ENCODE data around the gene TRERF1. TPM values are rescaled to one million over a fixed set of nuclear protein-coding genes. Genes with fewer than 3 reads are reported as not detected.

The TRERF1 gene
- total and polyA plus RNA-seq, 5 donors: 1.2 to 3.1 (median 2.1) TPM

DNA sequence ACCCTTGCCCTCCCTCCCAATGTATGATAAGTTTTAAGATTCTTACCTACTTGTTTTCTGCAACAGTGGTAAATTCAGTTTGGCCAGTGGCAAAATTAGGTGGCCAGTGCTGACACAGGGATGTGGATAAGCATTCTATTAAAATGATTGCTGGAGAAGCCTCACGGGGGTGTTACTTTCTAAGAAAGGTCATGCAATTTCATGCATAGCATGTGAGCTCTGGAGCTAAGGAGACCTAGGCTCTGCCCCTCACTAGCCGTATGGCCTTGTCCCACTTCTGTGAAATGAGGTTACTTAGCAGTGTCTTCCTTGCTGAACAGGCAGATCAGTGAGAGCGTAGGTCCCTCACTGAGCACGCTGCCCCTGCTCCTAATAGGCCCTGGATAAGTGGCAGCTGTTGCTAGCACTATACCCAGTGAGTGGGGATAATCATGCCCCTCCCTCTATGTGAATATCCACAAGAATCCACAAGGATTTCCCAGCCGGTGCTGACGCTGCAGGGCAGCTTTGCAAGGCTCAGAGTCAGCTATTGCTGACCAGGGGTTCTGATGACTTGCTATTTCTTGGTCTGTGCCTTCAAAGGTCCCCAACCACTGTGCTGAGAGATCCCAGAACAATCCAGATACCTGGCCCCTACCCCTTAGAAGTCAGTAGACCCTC, 147.5 kb downstream of the TRERF1 start:
- H3K4me3 ChIP-seq (ENCODE audit: low read length): no peak overlapping the region
- H3K27me3 ChIP-seq (ENCODE audit: control insufficient read depth, insufficient read depth): no peaks in the 10 kb centered on the region
- 62% methylated on average over 6 of the region's 6 CpGs for WGBS
- no peaks in the 10 kb centered on the region for H3K9me3 ChIP-seq (ENCODE audit: control insufficient read depth, low read length)
- ATAC-seq (no peak), DNase-seq (no peak)
- H3K27ac ChIP-seq (ENCODE audit: low read length): no peak overlapping the region
- intact Hi-C loops (cut with DNase I): no loop called here
- H3K4me1 ChIP-seq (ENCODE audit: control insufficient read depth, insufficient read depth, low read length): peaks cover 2% of the 10 kb centered on the region

DNA sequence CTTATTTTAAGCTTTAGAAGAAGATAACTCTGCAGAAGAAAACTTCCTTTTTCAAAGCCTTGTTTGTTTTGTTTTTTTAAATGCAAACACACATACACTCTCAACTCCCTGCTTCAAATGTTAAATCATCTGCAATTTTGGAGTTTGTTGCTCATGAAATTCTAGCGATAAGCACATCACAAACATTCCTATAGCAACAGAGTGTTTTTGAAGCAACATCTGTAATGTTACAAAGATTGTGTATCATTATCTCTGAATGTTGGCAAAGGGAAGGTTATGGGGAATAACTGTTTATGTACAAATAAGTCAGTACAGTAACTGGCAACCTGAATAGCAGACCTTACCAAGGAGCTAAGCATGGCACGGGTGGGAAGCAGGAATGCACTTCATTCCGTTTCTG, 149.3 kb downstream of the TRERF1 start:
- DNase-seq (no peak), ATAC-seq (no peak)
- Histone ChIP-seq H3K27ac (ENCODE audit: low read length) (no peak overlapping the region), H3K4me3 (ENCODE audit: low read length) (no peak overlapping the region), H3K27me3 (ENCODE audit: control insufficient read depth, insufficient read depth) (no peaks in the 10 kb centered on the region), H3K9me3 (ENCODE audit: control insufficient read depth, low read length) (no peaks in the 10 kb centered on the region), H3K4me1 (ENCODE audit: control insufficient read depth, insufficient read depth, low read length) (peaks cover 2% of the 10 kb centered on the region)
- WGBS: 62% methylated on average over 3 of the region's 3 CpGs
- intact Hi-C loops (cut with DNase I): no loop called here

DNA sequence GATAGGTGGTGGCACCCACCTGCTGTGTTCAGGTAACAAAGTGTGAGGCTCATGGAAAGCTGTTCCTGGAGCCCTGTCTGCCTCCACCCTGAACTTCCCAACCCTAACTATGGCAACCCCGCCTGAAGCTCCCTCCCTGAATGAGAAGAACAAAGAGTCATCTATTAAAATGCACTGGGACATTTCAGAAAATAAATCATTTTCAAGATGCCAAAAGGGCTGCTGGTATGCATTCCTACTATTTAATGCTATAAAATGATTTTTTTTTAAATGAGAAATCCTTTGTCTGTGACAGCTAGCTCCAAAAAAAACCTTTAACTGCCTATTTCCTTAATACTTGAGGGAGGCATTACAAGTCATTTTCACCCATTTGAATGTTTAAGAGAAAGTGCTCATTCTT, 149.7 kb downstream of the TRERF1 start:
- Histone ChIP-seq H3K27ac (ENCODE audit: low read length) (no peak overlapping the region), H3K9me3 (ENCODE audit: control insufficient read depth, low read length) (no peaks in the 10 kb centered on the region), H3K4me3 (ENCODE audit: low read length) (no peak overlapping the region), H3K27me3 (ENCODE audit: control insufficient read depth, insufficient read depth) (no peaks in the 10 kb centered on the region), H3K4me1 (ENCODE audit: control insufficient read depth, insufficient read depth, low read length) (peaks cover 2% of the 10 kb centered on the region)
- ATAC-seq (no peak), DNase-seq (no peak)
- intact Hi-C loops (cut with DNase I): no loop called here
- 83% methylated on average over 1 of the region's 1 CpG for WGBS

DNA sequence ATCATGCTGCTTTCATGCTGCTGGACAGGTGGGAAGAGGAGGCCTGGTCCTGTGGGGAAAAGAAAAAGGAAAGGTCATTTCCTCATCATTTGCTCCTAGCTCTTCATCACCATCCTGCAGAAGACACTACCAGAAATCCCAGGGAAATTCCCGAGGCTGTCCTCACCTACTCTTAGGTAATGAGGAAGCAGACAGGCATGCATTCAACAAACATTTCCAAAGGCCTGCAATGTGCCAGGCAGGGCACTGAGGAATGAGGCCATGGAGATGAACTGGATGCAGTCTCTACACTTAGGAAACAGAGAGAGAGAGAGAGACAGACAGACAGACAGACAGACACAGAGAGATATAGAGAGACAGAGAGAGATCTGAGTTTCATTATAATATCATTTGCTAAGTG, 151.0 kb downstream of the TRERF1 start:
- ATAC-seq: no peak
- intact Hi-C loops (cut with DNase I): no loop called here
- H3K9me3 ChIP-seq (ENCODE audit: control insufficient read depth, low read length): no peaks in the 10 kb centered on the region
- DNase-seq: no peak
- WGBS: 79% methylated on average over 1 of the region's 1 CpG
- no peak overlapping the region for H3K4me3 ChIP-seq (ENCODE audit: low read length)
- no peak overlapping the region for H3K27ac ChIP-seq (ENCODE audit: low read length)
- peaks cover 3% of the 10 kb centered on the region for H3K4me1 ChIP-seq (ENCODE audit: control insufficient read depth, insufficient read depth, low read length)
- no peaks in the 10 kb centered on the region for H3K27me3 ChIP-seq (ENCODE audit: control insufficient read depth, insufficient read depth)

DNA sequence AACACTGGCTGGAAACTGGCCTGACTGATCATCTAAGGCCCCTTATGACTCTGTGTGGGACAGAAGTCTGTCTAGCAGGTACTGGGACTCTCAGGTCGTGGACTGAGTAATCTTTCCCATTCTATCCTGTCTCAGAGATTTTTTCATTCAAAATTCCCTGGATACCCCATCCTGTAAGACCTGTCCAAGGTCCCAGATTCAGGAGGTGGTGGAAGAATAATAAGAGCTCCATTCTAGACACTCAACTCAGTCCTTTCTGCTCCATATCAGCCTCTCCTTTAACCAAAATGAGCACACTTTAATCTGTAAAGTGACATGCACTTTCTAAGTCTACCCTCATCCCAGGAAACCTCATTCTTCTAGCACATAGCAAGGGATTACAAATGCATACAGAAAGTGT, 151.5 kb downstream of the TRERF1 start:
- Histone ChIP-seq H3K4me3 (ENCODE audit: low read length) (no peak overlapping the region), H3K9me3 (ENCODE audit: control insufficient read depth, low read length) (no peaks in the 10 kb centered on the region), H3K27ac (ENCODE audit: low read length) (no peak overlapping the region), H3K27me3 (ENCODE audit: control insufficient read depth, insufficient read depth) (no peaks in the 10 kb centered on the region), H3K4me1 (ENCODE audit: control insufficient read depth, insufficient read depth, low read length) (peaks cover 3% of the 10 kb centered on the region)
- DNase-seq (no peak), ATAC-seq (no peak)
- intact Hi-C loops (cut with DNase I): no loop called here
- 84% methylated on average over 1 of the region's 1 CpG for WGBS

DNA sequence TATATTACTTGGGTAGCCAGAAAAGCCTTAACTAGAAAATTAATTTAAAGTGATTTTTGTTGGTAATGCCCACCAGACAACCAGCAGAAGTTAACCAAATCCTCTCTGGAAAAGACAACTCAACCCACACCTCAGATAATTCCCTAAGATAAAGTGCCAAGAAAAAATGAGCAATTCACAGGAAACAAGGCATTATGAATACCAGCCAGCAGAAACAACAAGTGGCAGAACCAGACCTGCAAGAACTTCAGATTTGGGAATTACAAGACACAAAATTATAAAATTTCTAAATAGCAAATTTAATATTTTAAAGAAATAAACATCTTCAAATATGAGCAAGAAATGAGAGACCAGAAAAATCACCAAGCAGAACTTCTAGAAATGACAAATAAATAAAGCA, 154.1 kb downstream of the TRERF1 start:
- no peak overlapping the region for H3K27ac ChIP-seq (ENCODE audit: low read length)
- ATAC-seq (no peak), DNase-seq (no peak)
- H3K4me1 ChIP-seq (ENCODE audit: control insufficient read depth, insufficient read depth, low read length): peaks cover 3% of the 10 kb centered on the region
- intact Hi-C loops (cut with DNase I): no loop called here
- H3K27me3 ChIP-seq (ENCODE audit: control insufficient read depth, insufficient read depth): no peaks in the 10 kb centered on the region
- no peak overlapping the region for H3K4me3 ChIP-seq (ENCODE audit: low read length)
- H3K9me3 ChIP-seq (ENCODE audit: control insufficient read depth, low read length): no peaks in the 10 kb centered on the region

DNA sequence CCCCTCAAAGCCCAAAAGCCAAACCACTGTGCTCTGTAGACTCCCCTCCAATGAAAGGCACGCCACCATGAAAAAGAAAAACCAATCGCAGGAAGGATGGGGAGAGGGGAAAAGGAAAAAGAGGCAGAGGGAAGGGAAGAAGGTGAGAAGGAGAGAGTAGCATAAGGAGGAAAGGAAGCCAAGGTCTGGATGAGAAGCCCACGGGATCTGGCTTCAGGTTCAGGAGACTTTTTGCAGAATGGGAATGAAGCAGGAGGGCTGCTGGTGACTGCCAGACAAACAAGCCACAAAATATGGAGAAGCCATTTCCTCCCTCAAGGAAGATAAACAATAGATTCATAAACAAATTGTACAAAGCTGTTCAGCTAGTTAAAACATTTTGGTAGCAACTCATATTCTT, 155.1 kb downstream of the TRERF1 start:
- Histone ChIP-seq H3K27me3 (ENCODE audit: control insufficient read depth, insufficient read depth) (no peaks in the 10 kb centered on the region), H3K4me3 (ENCODE audit: low read length) (no peak overlapping the region), H3K9me3 (ENCODE audit: control insufficient read depth, low read length) (no peaks in the 10 kb centered on the region), H3K27ac (ENCODE audit: low read length) (no peak overlapping the region), H3K4me1 (ENCODE audit: control insufficient read depth, insufficient read depth, low read length) (peaks cover 3% of the 10 kb centered on the region)
- 82% methylated on average over 3 of the region's 3 CpGs for WGBS
- intact Hi-C loops (cut with DNase I): no loop called here
- ATAC-seq (no peak), DNase-seq (no peak)

DNA sequence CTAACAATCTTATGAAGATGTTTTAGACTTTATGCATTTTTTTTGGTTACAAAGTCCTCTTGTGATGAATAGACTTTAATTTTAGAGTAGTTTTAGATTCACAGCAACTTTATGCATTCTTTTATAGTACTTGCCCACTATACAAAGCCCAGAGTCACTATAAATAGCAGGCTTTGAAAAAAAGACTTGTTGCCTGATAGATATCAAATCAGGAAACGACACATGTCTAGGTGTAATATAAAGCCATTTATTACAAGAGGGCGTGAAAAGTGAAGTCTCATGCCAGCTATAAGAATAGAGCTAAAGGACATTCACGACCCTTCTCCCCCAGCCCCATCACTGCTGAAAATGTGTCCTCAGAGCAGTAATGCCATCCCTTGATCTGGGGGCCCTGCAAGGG, 156.0 kb downstream of the TRERF1 start:
- intact Hi-C loops (cut with DNase I): no loop called here
- no peaks in the 10 kb centered on the region for H3K9me3 ChIP-seq (ENCODE audit: control insufficient read depth, low read length)
- H3K27me3 ChIP-seq (ENCODE audit: control insufficient read depth, insufficient read depth): no peaks in the 10 kb centered on the region
- peaks cover 3% of the 10 kb centered on the region for H3K4me1 ChIP-seq (ENCODE audit: control insufficient read depth, insufficient read depth, low read length)
- no peak overlapping the region for H3K4me3 ChIP-seq (ENCODE audit: low read length)
- ATAC-seq: no peak
- 71% methylated on average over 3 of the region's 3 CpGs for WGBS
- H3K27ac ChIP-seq (ENCODE audit: low read length): no peak overlapping the region
- no peak for DNase-seq

DNA sequence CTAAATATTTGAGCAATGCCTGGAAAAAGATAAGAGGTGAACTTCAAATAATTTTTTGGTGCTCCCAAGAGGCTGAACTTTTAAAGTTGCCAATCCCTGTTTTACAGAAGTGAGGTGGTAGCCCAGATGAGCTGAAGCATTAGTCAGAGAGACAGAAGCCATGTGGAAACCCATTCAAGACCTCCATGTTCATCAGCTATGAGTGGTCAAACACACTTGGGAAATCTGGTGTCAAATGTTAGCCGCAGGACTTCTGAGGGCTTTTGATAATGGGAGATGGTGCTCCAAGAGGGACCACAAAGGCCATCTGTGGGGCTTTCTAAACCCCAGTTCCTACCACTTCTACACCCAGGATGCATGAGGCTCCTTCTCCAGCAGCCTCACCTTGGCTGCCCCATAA, 156.5 kb downstream of the TRERF1 start:
- DNase-seq (no peak), ATAC-seq (no peak)
- peaks cover 3% of the 10 kb centered on the region for H3K4me1 ChIP-seq (ENCODE audit: control insufficient read depth, insufficient read depth, low read length)
- no peak overlapping the region for H3K4me3 ChIP-seq (ENCODE audit: low read length)
- H3K27me3 ChIP-seq (ENCODE audit: control insufficient read depth, insufficient read depth): no peaks in the 10 kb centered on the region
- no peaks in the 10 kb centered on the region for H3K9me3 ChIP-seq (ENCODE audit: control insufficient read depth, low read length)
- intact Hi-C loops (cut with DNase I): no loop called here
- WGBS: 96% methylated on average over 1 of the region's 1 CpG
- no peak overlapping the region for H3K27ac ChIP-seq (ENCODE audit: low read length)

DNA sequence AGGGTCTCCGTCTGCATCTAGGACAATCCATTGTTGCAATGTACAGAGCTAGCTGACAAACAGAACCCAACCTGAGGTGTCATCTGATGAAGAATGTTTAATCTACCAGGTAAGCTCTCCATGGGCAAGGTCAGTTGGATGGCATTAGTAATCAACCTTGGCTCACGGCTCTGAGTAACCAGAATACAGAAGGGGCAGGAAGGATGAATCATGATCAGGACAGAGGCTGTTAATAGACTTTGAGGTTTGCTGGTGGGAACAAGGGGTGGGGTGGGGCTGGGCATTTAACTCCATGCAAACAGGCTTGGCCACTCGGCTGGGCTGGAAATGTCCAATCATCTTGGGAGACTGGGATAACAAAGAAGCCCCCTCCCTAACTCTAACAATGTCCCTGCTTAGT, 157.0 kb downstream of the TRERF1 start:
- H3K27ac ChIP-seq (ENCODE audit: low read length): no peak overlapping the region
- no peak for DNase-seq
- H3K4me3 ChIP-seq (ENCODE audit: low read length): no peak overlapping the region
- intact Hi-C loops (cut with DNase I): no loop called here
- 80% methylated on average over 3 of the region's 3 CpGs for WGBS
- ATAC-seq: peak in 1 of 2 donors; percentile 36
- no peaks in the 10 kb centered on the region for H3K9me3 ChIP-seq (ENCODE audit: control insufficient read depth, low read length)
- peaks cover 3% of the 10 kb centered on the region for H3K4me1 ChIP-seq (ENCODE audit: control insufficient read depth, insufficient read depth, low read length)
- no peaks in the 10 kb centered on the region for H3K27me3 ChIP-seq (ENCODE audit: control insufficient read depth, insufficient read depth)

DNA sequence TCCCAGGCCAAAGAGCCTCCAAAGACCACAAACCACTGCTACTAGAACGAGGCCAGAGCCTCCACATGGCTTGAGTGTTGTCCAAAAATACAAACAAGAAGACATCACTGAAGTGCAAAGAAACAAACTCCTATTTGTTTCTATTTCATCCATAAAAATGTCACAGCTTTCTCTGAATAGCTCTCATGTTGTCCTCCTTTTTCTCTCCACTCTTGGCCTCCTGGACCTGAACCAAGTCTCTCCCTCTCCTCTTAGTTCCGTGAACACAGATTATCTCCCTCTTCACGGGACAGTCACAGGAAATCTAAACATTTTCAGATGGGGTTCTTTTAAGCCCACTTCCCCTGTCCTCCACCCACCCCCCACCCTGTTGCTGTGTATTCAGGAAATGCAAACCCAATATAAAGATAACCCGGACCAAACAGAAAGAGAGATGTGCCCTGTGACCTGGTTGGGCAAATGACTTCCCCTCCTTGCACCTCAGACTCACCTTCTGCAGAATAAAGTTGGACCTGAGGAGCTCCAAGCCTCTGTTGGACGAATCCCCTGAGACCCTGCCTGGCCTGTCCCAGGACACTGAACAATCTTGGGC, 158.2 kb downstream of the TRERF1 start:
- 42% methylated on average over 5 of the region's 5 CpGs for WGBS
- Histone ChIP-seq H3K27ac (ENCODE audit: low read length) (no peak overlapping the region), H3K4me1 (ENCODE audit: control insufficient read depth, insufficient read depth, low read length) (peaks cover 3% of the 10 kb centered on the region), H3K27me3 (ENCODE audit: control insufficient read depth, insufficient read depth) (no peaks in the 10 kb centered on the region), H3K9me3 (ENCODE audit: control insufficient read depth, low read length) (no peaks in the 10 kb centered on the region), H3K4me3 (ENCODE audit: low read length) (no peak overlapping the region)
- intact Hi-C loops (cut with DNase I): no loop called here
- DNase-seq (no peak), ATAC-seq (no peak)
